ENCODE results near the gene EPN2. TPM values are rescaled to one million over a fixed set of nuclear protein-coding genes. Genes with fewer than 3 reads are reported as not detected.

The EPN2 gene
- polyA plus RNA-seq, 1 of the 3 experiments (the other 2 are of a cell fraction): 38.9 TPM

DNA sequence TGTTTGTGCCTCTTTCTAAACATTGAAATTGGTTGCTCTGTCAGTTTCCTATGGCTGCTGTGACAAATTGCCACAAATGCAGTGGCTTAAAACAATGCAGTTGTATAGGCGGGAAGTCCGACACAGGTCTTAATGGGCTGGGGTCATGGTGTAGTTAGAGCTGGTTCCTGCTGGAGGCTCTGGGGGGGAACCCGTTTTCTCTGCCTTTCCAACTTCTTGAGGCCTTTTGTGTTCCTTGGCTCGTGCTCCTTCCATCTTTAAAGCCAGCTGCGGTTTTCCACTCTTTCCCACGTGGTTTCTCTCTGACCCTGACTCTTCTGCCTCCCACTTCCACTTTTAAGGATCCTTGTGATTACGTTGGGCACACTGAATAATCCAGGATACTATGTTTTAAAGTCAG, 12.5 kb downstream of the EPN2 start:
- Histone ChIP-seq H3K27me3 (ENCODE audit: insufficient read depth) (no peaks in the 10 kb centered on the region), H3K4me3 (ENCODE audit: low read depth in 2 of 2, low read length in 1 of 2) (no peak overlapping the region), H3K9me3 (no peaks in the 10 kb centered on the region), H2AFZ (ENCODE audit: low read depth) (no peak overlapping the region), H4K20me1 (ENCODE audit: insufficient read depth) (peaks cover 66% of the 10 kb centered on the region), H3K36me3 (replicated peaks in 1 of 2; ENCODE audit: control insufficient read depth in 1 of 2, insufficient read depth in 2 of 2, low read length in 1 of 2) (peaks cover 0 to 9% of the 10 kb centered on the region in 2 experiments), H3K4me1 (ENCODE audit: control insufficient read depth in 1 of 2, insufficient read depth in 2 of 2, low read depth in 1 of 2, low read length in 1 of 2) (peaks cover 20 to 29% of the 10 kb centered on the region in 2 experiments; a peak in 2 of 4 replicates), H3K79me2 (ENCODE audit: insufficient read depth) (peaks cover 88% of the 10 kb centered on the region), H3K9me2 (no peaks in the 10 kb centered on the region), H3K9ac (no peak overlapping the region), H3K4me2 (no peak overlapping the region), H3F3A (replicated peaks; ENCODE audit: insufficient read depth) (peaks cover 10% of the 10 kb centered on the region), H3K27ac (ENCODE audit: low read depth in 2 of 2, low read length in 1 of 2) (0 out of 4 replicates have a peak overlapping the region, but pooled peaks of 1 of the 2 experiments have one; percentile 47)
- POLR2A ChIA-PET: interaction anchor here (1.8 kb wide), 1 partner anchor 399 kb away, joined by 4 read pairs; the partner anchor contains the start of gene ALDH3A2
- TF ChIP-seq, protein P1, sequence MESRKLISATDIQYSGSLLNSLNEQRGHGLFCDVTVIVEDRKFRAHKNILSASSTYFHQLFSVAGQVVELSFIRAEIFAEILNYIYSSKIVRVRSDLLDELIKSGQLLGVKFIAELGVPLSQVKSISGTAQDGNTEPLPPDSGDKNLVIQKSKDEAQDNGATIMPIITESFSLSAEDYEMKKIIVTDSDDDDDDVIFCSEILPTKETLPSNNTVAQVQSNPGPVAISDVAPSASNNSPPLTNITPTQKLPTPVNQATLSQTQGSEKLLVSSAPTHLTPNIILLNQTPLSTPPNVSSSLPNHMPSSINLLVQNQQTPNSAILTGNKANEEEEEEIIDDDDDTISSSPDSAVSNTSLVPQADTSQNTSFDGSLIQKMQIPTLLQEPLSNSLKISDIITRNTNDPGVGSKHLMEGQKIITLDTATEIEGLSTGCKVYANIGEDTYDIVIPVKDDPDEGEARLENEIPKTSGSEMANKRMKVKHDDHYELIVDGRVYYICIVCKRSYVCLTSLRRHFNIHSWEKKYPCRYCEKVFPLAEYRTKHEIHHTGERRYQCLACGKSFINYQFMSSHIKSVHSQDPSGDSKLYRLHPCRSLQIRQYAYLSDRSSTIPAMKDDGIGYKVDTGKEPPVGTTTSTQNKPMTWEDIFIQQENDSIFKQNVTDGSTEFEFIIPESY (IDR thresholded peaks at IDR 0.05; ENCODE audit: borderline replicate concordance, low read depth): no peak
- TF ChIP-seq FOXM1 (IDR thresholded peaks at IDR 0.05; ENCODE audit: low read depth): no peak
- TF ChIP-seq GABPA (IDR thresholded peaks at IDR 0.05; ENCODE audit: low read depth): no peak
- no peak for TF ChIP-seq EZH2phosphoT487 (IDR thresholded peaks at IDR 0.05; ENCODE audit: borderline replicate concordance, low read depth)
- no peak for TF ChIP-seq ELF1 (IDR thresholded peaks at IDR 0.05)
- TF ChIP-seq, protein P2, sequence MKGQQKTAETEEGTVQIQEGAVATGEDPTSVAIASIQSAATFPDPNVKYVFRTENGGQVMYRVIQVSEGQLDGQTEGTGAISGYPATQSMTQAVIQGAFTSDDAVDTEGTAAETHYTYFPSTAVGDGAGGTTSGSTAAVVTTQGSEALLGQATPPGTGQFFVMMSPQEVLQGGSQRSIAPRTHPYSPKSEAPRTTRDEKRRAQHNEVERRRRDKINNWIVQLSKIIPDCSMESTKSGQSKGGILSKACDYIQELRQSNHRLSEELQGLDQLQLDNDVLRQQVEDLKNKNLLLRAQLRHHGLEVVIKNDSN (IDR thresholded peaks at IDR 0.05; ENCODE audit: borderline replicate concordance, low read depth): no peak
- TF ChIP-seq SIN3A (IDR thresholded peaks at IDR 0.05; ENCODE audit: borderline replicate concordance, low read depth, low read length): no peak
- TF ChIP-seq RAD21 (IDR thresholded peaks at IDR 0.05; ENCODE audit: low read length): no peak
- TF ChIP-seq RXRA (IDR thresholded peaks at IDR 0.05; ENCODE audit: borderline replicate concordance, low read depth): no peak
- TF ChIP-seq, protein P3, sequence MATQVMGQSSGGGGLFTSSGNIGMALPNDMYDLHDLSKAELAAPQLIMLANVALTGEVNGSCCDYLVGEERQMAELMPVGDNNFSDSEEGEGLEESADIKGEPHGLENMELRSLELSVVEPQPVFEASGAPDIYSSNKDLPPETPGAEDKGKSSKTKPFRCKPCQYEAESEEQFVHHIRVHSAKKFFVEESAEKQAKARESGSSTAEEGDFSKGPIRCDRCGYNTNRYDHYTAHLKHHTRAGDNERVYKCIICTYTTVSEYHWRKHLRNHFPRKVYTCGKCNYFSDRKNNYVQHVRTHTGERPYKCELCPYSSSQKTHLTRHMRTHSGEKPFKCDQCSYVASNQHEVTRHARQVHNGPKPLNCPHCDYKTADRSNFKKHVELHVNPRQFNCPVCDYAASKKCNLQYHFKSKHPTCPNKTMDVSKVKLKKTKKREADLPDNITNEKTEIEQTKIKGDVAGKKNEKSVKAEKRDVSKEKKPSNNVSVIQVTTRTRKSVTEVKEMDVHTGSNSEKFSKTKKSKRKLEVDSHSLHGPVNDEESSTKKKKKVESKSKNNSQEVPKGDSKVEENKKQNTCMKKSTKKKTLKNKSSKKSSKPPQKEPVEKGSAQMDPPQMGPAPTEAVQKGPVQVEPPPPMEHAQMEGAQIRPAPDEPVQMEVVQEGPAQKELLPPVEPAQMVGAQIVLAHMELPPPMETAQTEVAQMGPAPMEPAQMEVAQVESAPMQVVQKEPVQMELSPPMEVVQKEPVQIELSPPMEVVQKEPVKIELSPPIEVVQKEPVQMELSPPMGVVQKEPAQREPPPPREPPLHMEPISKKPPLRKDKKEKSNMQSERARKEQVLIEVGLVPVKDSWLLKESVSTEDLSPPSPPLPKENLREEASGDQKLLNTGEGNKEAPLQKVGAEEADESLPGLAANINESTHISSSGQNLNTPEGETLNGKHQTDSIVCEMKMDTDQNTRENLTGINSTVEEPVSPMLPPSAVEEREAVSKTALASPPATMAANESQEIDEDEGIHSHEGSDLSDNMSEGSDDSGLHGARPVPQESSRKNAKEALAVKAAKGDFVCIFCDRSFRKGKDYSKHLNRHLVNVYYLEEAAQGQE (IDR thresholded peaks at IDR 0.05; ENCODE audit: low read depth, low read length): no peak
- TF ChIP-seq RCOR1 (IDR thresholded peaks at IDR 0.05; ENCODE audit: low read length): no peak
- TF ChIP-seq JUND (IDR thresholded peaks at IDR 0.05): no peak
- TF ChIP-seq MEF2A (IDR thresholded peaks at IDR 0.05; ENCODE audit: borderline replicate concordance, low read depth): no peak
- TF ChIP-seq SMC3 (IDR thresholded peaks at IDR 0.05; ENCODE audit: low read depth, low read length): no peak
- no peak for TF ChIP-seq POLR2AphosphoS5 (IDR thresholded peaks at IDR 0.05; ENCODE audit: low read depth, low read length)
- no peak for TF ChIP-seq NFIC (IDR thresholded peaks at IDR 0.05; ENCODE audit: borderline replicate concordance)
- TF ChIP-seq FOXJ3 (CRISPR knock-in tag; IDR thresholded peaks at IDR 0.05): no peak
- TF ChIP-seq, protein P4, sequence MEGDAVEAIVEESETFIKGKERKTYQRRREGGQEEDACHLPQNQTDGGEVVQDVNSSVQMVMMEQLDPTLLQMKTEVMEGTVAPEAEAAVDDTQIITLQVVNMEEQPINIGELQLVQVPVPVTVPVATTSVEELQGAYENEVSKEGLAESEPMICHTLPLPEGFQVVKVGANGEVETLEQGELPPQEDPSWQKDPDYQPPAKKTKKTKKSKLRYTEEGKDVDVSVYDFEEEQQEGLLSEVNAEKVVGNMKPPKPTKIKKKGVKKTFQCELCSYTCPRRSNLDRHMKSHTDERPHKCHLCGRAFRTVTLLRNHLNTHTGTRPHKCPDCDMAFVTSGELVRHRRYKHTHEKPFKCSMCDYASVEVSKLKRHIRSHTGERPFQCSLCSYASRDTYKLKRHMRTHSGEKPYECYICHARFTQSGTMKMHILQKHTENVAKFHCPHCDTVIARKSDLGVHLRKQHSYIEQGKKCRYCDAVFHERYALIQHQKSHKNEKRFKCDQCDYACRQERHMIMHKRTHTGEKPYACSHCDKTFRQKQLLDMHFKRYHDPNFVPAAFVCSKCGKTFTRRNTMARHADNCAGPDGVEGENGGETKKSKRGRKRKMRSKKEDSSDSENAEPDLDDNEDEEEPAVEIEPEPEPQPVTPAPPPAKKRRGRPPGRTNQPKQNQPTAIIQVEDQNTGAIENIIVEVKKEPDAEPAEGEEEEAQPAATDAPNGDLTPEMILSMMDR (IDR thresholded peaks at IDR 0.05): no peak
- CTCF ChIA-PET: interaction anchor here (0.6 to 3.4 kb wide), 4 partner anchors 11 to 503 kb away, joined by 3 to 10 read pairs (median 4); no protein-coding TSS in a partner anchor
- no peak for DNase-seq
- WGBS (ENCODE audit: low lambda C conversion rate): 96% methylated on average over 7 of the region's 7 CpGs

Data from SK-N-SH (cell line).